NCI-H1694 treated with DMSO at 0.1 percent for 48 hours (cell line): ENCODE data around the gene MMD.
"Not testable (repeated sequence)": the region's sequence is repeated elsewhere in the genome, so short reads cannot be mapped to it uniquely, and the experiment has no call there.

ENCODE experiments used
- DNase-seq: peaks from one replicate; lab custom pipeline; 2025; lab: John Stamatoyannopoulos, UW

Gene MMD, protein sequence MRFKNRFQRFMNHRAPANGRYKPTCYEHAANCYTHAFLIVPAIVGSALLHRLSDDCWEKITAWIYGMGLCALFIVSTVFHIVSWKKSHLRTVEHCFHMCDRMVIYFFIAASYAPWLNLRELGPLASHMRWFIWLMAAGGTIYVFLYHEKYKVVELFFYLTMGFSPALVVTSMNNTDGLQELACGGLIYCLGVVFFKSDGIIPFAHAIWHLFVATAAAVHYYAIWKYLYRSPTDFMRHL

DNA sequence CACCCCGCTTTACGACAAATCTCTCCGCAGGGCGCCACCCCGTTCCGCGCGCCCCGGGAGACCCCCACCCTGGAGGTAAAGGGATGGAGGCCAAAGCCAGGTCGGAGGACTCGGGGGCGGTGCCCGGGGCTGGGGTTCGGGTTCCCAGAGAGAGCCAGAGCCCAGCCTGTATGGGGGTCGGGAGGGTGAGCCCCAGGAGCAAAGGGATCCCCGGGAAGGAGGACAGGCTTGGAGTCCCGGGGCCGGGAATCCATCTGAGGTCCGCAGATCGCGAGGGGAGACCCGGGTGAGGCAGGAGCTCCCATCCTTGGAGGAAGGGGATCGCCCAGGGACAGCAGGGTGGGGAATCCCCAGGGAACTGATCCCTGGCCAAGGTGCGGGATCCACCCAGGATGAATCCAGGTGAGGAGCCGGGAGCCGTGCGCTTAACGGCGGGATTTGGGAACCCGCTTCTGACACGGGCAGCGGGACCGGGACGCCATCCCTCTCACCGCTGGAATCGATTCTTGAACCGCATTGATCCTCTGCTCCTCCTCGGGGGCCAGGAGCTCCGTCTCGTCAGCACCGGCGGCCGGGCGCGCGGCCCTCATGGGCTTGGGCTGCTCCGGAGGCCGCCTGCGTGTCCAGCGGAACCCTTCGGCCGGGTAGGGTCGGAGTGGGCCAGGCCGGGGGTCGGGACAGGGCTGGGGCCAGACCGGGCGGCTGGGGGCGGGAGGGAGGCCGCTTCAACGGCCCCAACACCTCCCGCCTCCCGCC is at the start of gene MMD:
Gene MMD (minus strand): TSS at position 657 of the 756 bp plus-strand sequence. CDS start 140 bp downstream, at position 517.
- peak; percentile 38 for DNase-seq

DNA sequence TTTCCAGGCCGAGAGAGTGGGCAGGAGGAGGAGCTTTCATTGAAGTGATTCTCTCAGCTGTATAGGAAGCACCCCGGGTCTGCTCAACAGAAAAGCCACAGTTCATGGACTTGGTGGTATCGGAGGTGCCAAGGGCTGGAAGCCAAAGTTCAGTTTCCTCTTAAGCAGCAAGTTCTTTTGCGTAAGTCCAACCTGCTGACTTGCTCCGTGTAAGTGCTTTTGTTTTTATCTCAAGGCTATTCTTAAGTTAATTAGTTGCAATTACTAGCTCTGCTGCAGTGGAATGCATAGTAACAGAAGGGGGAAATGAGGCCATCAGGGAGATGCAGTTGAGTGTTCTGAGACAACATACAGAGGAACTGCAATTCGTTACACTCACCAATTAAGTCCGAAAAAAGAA is 45.0 kb upstream of the MMD start:
- no peak for DNase-seq

DNA sequence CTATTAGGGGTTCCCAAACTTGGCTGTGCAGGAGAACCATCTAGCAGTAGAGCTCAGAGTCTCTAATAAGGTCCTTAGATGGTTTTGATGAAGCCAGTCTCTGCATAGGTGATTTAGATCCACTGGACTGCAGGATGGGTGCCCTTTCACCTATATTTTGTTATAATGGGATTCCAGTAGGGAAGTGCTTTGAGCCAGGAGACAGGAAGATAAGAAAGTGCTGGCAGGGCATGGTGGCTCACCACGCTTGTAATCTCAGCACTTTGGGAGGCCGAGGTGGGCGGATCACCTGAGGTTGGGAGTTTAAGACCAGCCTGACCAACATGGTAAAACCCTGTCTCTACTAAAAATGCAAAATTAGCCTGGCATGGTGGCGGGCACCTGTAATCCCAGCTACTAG is 44.1 kb upstream of the MMD start:
- DNase-seq, result not testable (repeated sequence)

DNA sequence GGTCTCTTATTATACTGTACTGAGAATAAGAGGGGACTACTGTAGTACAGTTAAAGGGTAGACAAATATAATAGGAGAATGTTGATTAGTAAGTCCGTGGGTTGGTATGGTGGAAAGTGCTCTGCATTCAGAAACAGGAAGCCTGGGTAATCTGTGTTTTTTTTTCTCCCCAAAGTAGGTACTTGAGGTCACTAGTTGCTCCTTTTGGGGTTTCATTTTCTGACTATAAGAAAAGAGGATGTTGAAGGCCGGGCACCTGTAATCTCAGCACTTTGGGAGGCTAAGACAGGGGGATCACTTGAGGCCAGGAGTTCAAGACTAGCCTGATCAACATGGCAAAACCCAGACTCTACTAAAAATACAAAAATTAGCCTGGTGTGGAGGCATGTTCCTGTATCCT is 42.0 kb upstream of the MMD start:
- no peak for DNase-seq

DNA sequence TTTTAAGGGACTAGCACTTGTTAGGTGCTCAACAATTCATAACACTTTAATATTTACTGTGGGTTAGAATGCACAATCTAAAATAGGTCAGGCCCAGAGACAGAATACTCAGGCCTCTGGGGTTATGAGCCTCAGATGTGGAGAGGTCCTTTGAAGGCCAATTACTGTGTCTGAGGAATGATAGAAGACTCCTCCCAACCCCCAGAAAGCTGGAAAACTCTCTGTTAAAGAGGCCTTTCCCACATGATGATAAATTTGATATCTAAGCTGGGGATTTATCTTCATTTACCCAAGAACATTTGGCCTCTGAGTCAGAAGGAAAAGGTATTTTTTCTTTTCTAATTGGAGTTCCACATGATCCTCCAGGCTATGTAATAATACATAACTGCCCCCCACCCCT is 41.1 kb upstream of the MMD start:
- no peak for DNase-seq

DNA sequence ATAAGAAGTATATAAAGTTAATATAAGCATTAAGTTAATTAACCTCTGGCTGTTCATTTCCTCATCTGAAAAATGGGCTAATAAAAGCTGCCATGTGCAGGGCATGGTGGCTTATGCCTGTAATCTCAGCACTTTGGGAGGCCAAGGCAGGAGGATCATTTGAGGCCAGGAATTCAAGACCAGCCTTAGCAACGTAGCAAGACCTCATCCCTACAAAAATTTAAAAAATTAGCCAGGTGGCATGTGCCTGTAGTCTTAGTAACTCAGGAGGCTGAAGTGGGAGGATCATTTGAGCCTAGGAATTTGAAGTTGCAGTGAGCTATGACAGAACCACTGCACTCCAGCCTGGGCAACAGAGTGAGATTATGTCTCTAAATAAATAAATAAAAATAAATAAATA is 40.6 kb upstream of the MMD start:
- DNase-seq, result no peak

DNA sequence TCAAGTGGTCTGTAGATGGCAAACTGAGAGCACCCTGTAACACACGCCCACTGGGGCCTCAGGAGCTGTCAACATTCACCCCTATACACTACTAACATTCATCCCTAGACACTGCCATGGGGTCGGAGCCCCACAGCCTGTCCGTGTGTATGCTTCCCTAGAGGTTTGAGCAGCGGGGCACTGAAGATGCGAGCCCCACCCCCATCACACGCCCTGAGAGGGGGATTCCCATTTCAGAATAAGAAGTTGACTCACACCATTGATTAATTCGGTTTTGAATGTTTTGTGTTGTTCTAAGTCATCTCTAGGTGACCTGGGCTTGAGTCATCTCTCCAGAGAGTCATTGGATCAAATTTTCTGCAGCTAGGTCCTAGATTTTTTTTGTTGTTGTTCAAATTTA is 37.3 kb upstream of the MMD start:
- no peak for DNase-seq

DNA sequence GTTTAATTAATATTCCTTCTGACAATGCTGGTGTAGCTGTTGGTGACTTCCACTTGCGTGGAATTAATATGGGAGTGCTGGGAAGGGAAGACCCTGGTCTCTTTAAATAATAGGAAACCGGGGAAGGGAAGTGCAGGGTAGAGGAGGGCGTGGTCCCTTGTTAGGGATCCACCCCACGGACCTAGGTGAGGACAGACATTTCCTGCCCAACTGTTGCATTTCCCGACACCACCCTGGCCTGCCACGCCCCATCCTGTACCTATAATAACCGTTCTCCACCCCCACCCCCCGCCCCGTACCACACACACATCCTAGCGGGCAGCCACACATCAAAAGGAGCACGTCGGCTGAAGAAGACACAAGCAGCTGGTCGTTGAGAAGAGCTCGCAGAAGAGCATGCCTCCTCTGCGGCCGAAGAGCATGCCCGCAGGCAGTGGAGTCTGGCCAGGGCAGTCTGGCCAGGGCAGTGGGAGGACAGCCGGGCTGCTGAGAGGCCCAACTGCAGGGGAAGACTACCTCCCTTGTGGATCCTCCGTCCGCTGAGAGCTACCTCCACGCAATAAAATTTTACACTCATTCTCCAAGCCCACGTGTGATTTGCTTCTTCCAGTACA is 36.8 kb upstream of the MMD start:
- DNase-seq, result no peak

DNA sequence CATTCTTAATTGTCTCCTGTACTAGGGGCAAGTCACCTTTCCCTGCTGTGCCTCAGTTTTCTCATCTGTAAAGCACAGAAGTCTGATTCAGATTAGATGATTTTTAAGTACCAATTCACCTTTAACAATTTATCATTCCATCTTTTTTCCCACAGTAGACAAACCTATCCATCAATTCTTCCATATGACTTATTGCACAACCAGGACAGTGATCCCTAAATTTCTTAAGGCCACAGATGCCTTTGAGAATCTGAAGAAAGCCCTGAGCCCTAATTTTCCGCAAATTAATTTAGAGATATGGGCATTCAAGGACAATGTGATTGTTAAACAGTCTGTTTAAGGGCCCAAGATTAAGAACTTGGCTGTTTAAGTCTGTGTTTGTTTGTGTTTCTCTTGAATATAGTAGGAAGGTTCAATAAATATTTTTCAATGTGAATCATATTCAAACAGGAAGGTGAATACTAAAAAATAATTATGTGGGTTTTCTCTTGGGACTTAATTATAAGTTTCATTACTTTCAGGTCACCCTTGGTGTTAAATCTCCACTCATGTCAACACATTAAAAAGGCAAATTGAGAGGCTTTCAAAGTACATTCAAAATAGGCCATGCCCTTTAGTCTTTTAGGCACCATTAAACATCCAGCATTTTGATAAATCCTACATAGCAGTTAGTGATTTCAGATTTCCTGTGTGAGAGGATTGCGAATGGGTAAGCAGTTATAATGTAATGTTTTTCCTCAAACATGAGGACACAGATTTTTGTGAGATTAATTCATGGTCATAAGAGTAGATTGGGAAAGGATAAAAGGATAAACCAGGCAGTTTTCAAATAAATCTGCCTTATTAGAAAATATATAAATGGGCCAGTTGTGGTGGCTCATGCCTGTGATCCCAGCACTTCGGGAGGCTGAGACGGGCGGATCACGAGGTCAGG is 34.9 kb upstream of the MMD start:
- DNase-seq, result no peak

DNA sequence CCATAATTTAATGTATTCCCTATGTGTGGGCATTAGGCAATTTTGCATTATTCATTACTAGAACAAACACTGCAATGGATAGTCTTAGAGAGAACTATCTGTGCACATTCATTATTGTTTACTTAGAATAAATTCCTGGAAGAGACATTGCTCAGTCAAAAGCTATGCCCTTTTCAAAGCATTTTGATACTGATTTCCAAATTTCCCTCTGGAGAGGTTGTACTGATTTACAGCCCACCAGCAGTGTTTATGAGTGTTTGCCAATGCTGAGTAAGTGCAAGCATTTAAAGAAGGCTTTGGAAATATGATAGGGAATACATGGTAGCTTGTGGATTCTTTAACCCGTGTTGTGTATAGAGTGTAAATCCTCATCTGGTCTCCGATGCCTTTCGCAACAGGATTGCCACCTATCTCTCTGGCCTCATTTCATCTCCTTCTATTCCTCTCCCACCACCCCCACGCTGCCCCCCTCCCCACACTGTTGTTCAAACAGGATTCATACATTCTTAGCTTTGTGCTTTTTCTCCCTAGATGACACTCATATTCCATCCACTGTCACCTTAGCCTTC is 33.4 kb upstream of the MMD start:
- no peak for DNase-seq

DNA sequence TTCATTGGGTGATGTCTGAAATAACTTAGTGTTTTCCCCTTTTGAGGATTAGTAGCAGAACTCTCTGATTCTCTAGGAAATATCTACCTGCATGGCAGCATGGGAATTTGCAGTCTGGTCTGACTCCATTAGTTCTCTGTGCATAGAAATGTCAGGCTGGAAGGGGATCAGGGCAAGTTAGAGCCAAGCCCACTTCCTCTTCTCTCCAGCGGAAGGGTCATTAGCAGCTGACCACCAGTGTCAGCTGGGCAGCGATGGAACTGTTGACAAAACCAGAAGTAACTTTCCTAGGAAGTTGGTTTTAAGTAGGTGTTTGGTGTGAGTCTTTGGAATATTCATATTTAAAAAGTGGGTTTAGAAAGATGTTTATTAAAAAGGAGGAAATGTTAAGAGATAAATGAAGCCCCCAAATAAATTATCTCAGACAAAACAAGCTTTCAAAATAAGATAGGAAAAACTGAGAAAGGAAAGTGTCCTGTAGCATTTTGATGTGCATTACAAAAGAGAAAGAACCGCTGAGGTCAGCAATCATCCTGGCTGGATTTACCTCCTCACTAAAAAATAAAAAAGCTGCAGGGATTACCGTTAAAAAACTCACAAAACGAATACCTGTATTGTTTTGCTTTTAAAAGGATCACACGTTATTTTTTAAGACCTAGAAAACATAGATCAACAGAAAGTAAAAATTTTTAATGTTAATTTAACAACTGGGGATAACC is 32.4 kb upstream of the MMD start:
- no peak for DNase-seq

DNA sequence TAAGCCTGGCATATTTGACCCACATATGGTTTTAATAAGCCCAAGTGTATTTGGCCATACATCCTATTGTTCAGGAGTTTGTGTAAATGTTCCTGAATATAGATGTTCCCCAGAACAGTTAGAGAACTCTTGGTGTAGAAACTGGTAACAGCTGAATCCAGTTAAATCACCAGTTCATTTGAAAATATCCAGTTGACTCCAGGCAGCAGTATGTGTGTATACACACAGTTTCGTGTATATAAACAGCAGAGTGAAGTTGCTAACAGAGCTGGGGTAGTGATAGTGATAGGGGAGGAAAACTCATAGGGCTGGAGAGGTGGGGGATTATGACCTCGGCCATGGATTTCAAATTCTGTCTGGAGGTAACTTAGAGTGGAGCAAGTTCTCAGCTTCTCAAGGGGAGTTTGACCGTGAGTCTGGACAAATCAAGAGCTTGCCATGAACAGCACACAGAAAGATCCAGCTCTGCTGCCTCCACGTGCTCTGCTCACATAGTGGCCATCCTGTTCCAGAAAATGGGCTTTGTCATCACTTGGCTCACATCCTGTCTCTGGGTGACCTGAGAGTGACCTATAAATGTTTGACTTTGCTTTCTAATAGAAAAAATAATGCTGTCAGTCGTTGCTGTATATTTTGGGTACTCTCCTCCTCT is 30.6 kb upstream of the MMD start:
- DNase-seq, result no peak

DNA sequence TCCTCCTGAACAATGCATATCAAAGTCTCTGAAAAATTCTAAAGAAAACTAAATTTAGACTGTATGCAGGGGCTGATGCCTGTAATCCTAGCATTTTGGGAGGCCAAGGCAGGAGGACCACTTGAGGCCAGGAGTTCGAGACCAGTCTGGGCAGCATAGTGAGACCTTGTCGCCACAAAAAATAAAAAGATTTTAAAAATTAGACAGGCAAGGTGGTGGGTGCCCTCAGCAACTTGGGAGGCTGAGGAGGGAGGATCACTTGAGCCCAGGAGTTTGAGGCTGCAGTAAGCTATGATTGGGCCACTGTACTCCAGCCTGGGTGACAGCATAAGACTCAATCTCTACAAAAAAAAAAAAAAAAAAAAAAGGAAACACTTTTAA is 30.1 kb upstream of the MMD start:
- no peak for DNase-seq

DNA sequence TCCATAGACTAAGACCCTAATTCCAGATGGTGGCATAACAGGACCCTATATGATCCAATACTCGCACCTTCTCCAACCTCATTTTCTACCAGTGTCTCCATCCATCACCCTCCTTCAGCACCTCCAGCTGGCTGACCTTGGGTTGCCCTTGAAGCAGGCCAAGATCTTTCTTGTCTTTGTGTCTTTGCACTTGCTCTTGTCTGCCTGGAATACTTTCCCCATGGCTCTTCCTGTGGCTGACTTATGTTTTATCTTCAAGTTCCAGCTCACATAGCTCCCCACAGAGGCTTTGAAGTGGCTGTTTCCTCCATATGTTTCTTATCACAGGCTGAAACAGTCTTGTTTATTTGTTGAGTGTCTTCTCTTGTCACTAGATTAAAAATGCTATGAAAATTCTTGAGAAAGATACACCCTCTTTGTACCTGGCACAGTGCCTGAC is 29.6 kb upstream of the MMD start:
- DNase-seq, result no peak

DNA sequence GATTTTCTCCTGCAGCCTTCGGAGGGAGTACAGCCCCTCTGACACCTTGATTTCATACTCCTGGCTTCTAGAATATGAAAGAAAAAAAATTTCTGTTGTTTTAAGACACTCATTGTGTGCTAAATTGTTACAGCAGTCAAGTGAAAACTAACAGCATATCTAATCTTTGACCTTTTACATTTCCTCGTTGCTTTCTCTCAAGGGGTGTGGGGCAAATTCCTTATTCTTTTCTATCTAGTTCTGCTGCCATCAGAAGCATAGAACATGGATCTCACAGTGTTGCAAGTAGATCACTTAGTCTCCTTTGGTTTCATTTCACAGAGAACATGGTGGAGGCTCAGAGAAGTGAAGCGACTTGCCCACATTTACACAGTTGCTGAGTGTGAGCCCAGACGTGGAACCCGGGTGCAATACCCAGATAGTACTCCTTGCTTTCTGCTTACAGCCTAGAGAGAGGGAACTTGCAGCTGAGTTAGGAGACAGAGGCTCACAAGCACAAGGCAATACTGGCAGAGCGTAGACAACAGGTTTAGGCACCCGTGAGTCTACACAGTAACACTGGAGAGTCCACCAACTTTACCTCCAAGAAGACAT is 28.7 kb upstream of the MMD start:
- DNase-seq, result no peak

DNA sequence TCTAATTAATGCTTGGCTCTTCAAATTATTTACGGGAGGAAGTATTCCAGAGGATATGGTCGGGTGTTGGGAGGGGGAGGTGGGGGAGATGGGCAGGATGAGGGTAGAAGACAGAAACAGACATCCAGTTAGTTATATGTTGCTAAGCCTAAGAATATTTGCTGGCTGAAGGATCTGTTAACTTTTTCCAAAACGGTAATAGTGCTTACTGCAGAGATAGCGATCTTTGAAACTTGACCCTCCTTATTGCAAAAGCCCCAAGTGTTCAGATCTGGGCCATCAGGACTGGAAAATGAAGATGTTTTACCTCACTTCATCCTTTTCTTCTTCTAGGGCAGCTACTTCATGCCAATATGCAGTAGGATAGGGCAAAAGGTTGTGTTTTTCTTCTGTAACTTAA is 27.0 kb upstream of the MMD start:
- DNase-seq, result no peak

DNA sequence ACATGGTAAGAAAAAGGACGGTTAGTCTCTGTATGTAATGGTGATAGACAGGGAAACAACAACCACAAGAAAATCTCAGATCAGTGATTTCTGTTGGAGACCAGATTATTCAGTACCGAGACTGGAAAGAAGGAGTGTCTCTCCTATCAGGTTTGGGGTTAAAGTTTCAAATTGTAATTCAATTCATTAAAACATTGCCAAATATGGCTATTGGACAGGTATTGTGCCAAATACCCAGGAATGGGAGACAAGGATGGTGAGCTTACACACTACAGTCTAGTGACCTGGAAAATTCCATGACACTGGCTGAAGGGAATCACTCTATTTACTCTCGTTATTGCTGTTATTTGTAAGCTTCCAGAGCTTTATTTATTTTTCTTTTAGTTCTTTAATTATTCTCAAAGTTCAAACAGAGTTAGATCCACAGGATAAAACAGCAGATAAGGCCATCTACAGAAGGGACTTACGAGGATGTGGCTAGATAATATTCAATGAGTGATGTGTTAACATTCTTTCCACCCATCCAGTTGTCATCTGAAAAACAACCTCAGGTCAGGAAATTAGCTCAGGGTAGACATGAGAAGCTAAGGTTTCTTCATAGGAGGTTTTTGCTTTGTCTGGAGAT is 25.1 kb upstream of the MMD start:
- DNase-seq, result no peak

DNA sequence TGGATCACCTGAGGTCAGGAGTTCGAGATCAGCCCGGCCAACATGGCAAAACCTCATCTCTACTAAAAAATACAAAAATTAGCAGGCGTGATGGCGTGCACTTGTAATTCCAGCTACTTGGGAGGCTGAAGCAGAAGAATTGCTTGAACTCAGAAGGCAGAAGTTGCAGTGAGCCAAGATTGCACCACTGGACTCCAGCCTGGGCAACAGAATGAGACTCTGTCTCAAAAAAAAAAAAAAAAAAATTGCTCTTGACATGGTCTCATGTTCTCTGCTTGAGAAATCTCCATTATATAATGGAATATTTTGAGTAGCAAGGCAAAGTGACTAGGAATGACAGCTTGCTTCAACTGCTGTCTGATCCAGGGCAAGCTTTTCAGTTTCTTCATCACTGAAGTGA is 24.4 kb upstream of the MMD start:
- not testable (repeated sequence) for DNase-seq

DNA sequence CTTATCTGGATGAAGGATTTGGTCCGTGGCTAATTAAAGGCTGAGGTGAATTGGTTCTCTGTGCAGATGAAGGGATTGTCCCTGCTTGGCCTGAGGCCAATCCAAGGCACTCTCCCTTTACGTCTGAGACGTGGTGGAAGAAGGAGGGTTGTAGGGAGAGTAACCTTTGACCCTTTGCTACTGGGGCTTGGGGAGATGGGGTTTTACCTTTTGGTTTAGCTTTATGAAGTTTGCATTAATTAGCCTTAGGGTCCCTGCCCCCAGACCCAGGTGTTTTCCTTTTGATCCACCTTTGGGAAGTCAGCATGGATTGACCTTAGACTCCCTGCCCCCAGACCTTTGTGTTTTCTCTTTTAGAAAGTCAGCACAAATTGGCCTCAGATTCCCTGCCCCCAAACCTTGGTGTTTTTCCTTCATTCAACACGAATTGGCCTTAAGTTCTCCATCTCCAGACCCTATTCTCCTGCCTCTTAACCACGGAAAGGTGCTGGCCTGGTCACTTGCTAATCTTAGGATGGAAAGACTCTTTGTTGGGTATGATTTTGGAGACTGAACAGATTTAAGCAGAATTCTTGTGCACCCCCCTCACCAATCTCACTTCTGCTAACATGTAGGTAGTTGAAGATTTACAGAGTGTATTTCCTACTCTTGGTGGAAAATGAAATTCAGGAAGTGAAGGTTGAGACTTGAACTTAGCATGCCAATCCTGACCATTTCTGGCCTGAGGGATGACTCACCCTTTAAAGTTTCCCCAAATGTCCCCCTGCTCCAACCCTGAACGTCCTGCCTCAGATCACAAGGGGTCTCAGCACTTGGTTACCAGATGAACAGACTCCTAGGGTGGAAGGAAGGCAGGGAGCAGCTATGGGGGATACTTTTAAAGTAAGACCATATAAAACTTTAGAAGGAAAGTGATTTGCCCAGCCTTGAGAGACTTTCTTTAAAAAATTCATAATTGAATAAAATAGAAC is 23.1 kb upstream of the MMD start:
- DNase-seq, result no peak
